HG03280 (cell line): Measurements from ENCODE around the gene IL1RAPL2.
"Not testable (repeated sequence)": the region's sequence is repeated elsewhere in the genome, so short reads cannot be mapped to it uniquely, and the experiment has no call there.

Source experiments
- ATAC-seq: cut with Tn5 transposase; IDR thresholded peaks from one replicate; pipeline ENCODE4 v1.9.1; 2021; ENCODE audit warnings: mild to moderate bottlenecking, moderate library complexity; ENCODE audit not compliant: unreplicated experiment

Gene IL1RAPL2

GRCh38 chrX:104565791-104566680 is at the start of gene IL1RAPL2:
Gene IL1RAPL2 (plus strand): TSS chrX:104566199.
- ATAC-seq: no peak

DNA sequence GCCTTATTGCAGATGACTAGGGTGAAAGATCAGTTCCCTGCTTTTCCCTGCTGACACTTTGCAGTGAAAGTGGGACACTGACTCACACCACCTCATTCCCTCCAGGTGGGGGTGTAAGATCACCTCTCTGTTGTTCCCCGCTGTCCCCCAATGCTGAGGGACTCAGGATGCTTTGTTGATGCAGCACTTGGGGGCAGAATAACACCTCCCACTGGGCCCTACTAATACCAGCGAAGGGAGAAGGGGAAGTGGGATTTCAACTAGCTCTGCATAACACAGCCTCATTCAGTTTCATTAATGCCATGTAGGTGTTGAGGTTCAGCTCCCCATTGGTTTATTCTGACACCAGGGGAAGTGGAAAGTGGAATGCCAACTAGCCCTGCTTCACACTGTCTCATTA is 43.6 kb upstream of the IL1RAPL2 start:
- ATAC-seq: no peak

DNA sequence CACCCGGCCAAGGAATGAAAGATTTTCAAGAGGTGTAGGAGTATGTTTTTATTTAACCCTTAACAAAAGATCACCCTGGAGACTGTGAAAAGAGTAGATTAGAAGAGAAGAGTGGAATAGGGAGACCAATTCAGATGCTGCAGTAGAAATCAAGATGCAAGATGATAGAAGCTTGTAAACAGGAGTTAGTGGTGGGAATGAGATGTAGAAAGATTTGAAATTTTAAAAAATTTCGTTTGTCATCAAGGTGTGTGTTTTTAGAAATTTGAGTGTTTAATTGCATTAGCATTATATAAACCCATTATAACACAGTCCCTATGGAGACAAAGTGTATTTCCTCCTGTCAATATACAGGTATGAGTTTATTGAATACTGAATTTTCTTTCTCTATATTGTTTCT is 42.1 kb upstream of the IL1RAPL2 start:
- ATAC-seq: no peak

DNA sequence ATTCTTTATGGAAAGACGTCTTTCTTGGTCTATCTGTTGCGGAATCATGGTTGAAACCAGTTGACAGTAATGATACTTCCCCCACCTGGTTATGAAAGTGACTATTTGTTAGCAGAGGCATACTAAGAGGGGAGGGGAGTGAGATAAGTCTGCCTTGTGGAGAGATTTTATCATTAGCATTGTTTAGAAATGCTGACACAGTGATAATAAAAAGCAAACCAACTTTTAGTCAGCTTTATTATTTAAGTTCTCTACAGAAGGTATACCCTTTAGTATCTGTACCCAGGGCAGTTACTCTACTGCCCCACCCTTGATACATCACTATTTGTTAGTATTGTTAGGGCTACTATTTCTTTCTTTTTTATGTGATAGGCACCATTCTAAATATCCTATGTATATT is 26.9 kb upstream of the IL1RAPL2 start:
- no peak for ATAC-seq

- not testable (repeated sequence) for ATAC-seq
These were observed 23.6 kb upstream of the IL1RAPL2 start for GRCh38 chrX:104542447-104542846.

DNA sequence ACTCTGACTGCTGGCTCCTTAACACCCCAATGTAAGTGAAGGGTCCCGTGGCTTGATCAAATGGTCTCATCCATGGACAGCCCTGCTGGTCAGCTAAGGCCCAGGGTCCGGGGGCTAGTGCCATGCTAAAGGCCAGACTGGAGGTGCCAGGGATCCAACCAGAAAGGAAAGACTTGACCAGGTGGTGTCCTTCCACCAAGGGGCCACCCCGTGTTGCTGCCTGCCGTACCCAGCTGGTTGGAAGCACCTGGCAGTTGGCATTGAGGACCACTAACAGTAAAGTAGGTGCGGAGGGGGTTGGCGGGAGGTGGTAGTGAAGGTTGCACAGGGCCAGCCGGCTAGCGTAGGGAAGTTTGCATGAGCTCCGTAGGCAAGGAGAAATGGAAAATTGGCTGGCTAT is 1.7 kb upstream of the IL1RAPL2 start:
- no peak for ATAC-seq

- no peak for ATAC-seq
These were observed 887 bp upstream of the IL1RAPL2 start for GRCh38 chrX:104564921-104565703.

GRCh38 chrX:104566681-104567501 is 892 bp downstream of the IL1RAPL2 start:
- ATAC-seq: no peak

DNA sequence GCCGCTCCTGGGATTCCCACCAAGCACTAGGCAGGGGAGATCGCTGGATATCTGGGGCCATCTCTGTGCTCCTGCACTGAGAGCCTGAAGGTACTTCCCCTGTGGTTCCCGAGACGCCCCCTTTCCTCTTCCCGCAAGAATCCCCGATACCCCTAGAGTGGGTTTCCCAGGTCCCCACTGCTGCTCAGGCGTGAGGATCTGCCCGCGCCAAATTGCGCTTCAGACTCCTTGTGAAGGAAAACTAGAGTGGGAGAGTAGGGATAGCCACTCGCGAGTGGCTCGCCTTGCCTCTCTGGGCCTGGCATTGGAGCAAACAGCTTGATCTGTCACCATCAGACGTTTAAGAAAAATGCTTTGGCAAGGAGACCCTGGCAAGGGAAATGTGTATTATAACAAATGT is 1.5 kb downstream of the IL1RAPL2 start:
- no peak for ATAC-seq

GRCh38 chrX:104568304-104568915 is 2.4 kb downstream of the IL1RAPL2 start:
- ATAC-seq: no peak

- no peak for ATAC-seq
These were observed 52.3 kb downstream of the IL1RAPL2 start for GRCh38 chrX:104618106-104618895.

DNA sequence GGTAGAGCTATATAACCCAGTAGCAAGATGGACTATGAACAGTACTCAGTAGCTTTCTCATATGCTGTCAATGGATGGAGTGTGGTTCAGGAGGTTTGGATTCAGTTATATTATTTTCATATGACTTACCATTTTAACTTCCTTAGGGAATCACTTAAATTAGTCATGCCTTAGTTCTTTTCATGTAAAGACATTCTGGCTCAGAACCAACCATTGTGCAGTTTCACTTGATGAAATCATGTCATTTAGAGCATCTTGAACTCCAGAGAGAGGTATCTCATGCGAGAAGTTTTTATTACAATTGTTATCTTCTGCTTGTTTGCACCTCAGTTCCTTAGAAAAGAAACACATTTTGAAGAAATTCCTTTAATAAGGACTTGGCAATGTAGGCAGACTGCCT is 55.8 kb downstream of the IL1RAPL2 start:
- no peak for ATAC-seq

GRCh38 chrX:104641176-104641575 is 75.2 kb downstream of the IL1RAPL2 start:
- no peak for ATAC-seq

GRCh38 chrX:104647084-104647483 is 81.1 kb downstream of the IL1RAPL2 start:
- ATAC-seq: no peak

DNA sequence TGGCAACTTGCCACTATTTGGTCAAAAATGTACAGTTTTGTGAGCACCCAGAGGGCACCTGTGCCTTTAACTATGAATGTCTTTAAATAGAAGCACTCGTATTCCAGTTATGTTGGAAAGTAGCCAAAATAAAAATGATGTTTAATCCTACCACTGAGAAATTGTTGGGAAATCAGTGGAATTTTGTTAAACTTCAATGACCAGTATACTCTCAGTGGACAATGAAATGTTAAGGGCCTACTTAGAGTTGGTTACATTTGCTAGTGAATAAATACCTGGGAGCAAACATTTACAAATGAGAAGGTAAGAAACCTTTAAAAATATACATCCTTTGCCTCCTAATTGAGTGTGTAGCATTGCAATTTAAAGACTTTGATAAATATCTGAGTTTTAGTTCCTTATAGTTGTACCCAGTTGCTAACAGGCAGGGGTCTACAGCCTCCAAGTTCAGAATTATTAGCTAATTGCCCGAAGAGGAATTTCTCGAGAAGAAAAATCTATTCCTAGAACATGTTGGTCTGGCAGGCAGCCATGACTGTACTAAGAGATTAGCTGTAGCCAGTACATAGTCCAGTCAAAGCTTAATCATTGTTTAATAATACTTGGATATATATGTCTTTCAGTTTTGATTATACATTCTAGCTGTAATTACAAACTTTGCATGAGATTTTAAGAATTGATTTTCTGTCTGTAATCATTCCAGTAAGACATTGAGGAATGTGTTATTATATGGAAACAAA is 93.2 kb downstream of the IL1RAPL2 start:
- no peak for ATAC-seq

GRCh38 chrX:104660092-104660491 is 94.1 kb downstream of the IL1RAPL2 start:
- no peak for ATAC-seq

DNA sequence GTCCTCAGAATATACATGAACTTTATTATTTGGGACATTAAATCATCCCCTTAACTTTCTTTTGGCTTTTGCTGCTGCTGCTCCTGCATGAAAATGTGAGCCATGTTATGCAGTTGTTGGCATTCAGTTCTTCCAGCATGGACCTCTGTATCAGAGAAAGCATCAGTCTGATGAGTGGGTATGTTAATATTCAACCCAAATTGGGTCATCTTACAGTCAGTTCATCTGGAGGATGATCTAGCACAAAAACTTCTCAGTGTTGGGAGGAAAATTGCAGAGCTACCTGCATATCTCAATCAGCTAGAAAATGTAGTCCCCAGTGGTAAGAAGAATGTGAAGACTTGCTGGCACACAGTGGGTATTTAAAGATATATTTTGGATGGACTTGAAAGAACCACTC is 96.7 kb downstream of the IL1RAPL2 start:
- ATAC-seq: no peak

GRCh38 chrX:104665691-104666090 is 99.7 kb downstream of the IL1RAPL2 start:
- ATAC-seq: no peak

- no peak for ATAC-seq
These were observed 102.6 kb downstream of the IL1RAPL2 start for GRCh38 chrX:104668550-104668949.
